Transverse colon (tissue), 4 donors: ENCODE measurements around the gene APOL4. TPM values are rescaled to one million over a fixed set of nuclear protein-coding genes. Genes with fewer than 3 reads are reported as not detected.

Experiments
- total RNA-seq, 4 donors: library from RNA; depleted of rRNA; stranded (reverse); fragments of >200 nt; gene quantifications; one replicate each; pipeline ENCODE4 v1.1.0, GENCODE V29; 2016

Gene APOL4
- total RNA-seq, 4 donors from 2014 or later = 0.16 to 9.0 (median 1.8) TPM; not detected in 1

Other genes starting within 250 kb of the APOL4 start
- 10 to 100 TPM; 27.3 to 61.1 (median 43.1) TPM for gene RBFOX2, start 173.0 kb downstream of the APOL4 start, total RNA-seq
- gene APOL3, start 41.1 kb downstream of the APOL4 start, total RNA-seq = 10 to 100 TPM in 3 of 4 donors, 1 to 10 TPM in 1; 8.7 to 53.9 (median 19.4) TPM
- gene APOL2, start 37.7 kb upstream of the APOL4 start, total RNA-seq = 100 to 1,000 TPM in 1 of 4 donors, 10 to 100 TPM in 2, 1 to 10 TPM in 1; 3.8 to 142 (median 47.8) TPM
- gene APOL1, start 51.3 kb upstream of the APOL4 start, total RNA-seq = 10 to 100 TPM in 3 of 4 donors, 1 to 10 TPM in 1; 2.2 to 19.5 (median 14.7) TPM
- gene MYH9, start 186.2 kb upstream of the APOL4 start, total RNA-seq = 100 to 1,000 TPM; 385 to 511 (median 460) TPM